Lower leg skin (tissue), 3 donors: Measurements from ENCODE around the gene MTHFSD.

ENCODE experiments used
- POLR2A ChIP-seq, 2 donors: fragments of 450-650 bp; IDR thresholded peaks; one replicate each; pipeline ENCODE4 v1.6.1; 2016 to 2017; ENCODE audit warnings: antibody characterized with exemption in 2 of 2, mild to moderate bottlenecking in 1 of 2, moderate library complexity in 1 of 2
- TF ChIP-seq, protein P1 (sequence below), 3 donors: fragments of 450-650 bp; IDR thresholded peaks; one replicate each; pipeline ENCODE4 v1.5.1; 2016; ENCODE audit warnings: antibody characterized with exemption in 3 of 3, mild to moderate bottlenecking in 3 of 3, moderate library complexity in 2 of 3

- TF ChIP-seq, protein P1, sequence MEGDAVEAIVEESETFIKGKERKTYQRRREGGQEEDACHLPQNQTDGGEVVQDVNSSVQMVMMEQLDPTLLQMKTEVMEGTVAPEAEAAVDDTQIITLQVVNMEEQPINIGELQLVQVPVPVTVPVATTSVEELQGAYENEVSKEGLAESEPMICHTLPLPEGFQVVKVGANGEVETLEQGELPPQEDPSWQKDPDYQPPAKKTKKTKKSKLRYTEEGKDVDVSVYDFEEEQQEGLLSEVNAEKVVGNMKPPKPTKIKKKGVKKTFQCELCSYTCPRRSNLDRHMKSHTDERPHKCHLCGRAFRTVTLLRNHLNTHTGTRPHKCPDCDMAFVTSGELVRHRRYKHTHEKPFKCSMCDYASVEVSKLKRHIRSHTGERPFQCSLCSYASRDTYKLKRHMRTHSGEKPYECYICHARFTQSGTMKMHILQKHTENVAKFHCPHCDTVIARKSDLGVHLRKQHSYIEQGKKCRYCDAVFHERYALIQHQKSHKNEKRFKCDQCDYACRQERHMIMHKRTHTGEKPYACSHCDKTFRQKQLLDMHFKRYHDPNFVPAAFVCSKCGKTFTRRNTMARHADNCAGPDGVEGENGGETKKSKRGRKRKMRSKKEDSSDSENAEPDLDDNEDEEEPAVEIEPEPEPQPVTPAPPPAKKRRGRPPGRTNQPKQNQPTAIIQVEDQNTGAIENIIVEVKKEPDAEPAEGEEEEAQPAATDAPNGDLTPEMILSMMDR (IDR thresholded peaks at IDR 0.05): no peak
- no peak for TF ChIP-seq POLR2A (IDR thresholded peaks at IDR 0.05)
These were observed 41.1 kb upstream of the MTHFSD start for GRCh38 chr16:86595983-86596605.
